ENCODE data around the gene SBK3. TPM values are rescaled to one million over a fixed set of nuclear protein-coding genes. Genes with fewer than 3 reads are reported as not detected.

The SBK3 gene
- total RNA-seq, 6 experiments from 2014 or later, result 0.33 to 0.56 TPM; not detected in 4

- Histone ChIP-seq H3K9me3 (no peaks in the 10 kb centered on the region), H3K4me1 (no peaks in the 10 kb centered on the region), H3K4me3 (no peak overlapping the region), H3K36me3 (no peaks in the 10 kb centered on the region), H3K27me3 (no peaks in the 10 kb centered on the region), H3K27ac (no peak overlapping the region)
- ATAC-seq (no peak), DNase-seq (no peak)
- intact Hi-C loops (cut with DNase I), result no loop called here
- TF ChIP-seq POLR2A (IDR thresholded peaks at IDR 0.05), result no peak
Observed at GRCh38 chr19:55567708-55568328, 22.5 kb upstream of the SBK3 start.

DNA sequence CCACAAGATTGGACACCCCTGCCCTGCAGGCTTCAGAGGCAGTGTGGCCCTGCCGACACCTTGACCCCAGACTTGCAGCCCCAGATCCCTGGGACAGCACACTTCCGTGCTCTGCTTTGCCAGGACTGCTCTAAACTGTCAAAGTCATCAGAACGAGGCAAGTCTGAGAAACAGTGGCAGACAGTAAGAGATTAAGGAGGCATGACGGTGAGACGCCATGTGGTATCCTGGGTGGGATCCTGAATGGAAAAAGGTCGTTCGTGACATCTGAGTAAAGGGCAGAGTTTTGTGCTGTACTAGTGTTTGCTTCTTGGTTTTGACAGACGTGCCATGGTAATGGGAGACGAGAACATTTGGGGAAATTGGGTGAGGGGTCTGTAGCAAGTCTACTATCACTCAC is 21.5 kb upstream of the SBK3 start:
- ATAC-seq, result no peak
- DNase-seq, result no peak
- Histone ChIP-seq H3K9me3 (no peaks in the 10 kb centered on the region), H3K27ac (no peak overlapping the region), H3K4me3 (no peak overlapping the region), H3K27me3 (no peaks in the 10 kb centered on the region), H3K36me3 (no peaks in the 10 kb centered on the region), H3K4me1 (no peaks in the 10 kb centered on the region)
- TF ChIP-seq, protein P1, sequence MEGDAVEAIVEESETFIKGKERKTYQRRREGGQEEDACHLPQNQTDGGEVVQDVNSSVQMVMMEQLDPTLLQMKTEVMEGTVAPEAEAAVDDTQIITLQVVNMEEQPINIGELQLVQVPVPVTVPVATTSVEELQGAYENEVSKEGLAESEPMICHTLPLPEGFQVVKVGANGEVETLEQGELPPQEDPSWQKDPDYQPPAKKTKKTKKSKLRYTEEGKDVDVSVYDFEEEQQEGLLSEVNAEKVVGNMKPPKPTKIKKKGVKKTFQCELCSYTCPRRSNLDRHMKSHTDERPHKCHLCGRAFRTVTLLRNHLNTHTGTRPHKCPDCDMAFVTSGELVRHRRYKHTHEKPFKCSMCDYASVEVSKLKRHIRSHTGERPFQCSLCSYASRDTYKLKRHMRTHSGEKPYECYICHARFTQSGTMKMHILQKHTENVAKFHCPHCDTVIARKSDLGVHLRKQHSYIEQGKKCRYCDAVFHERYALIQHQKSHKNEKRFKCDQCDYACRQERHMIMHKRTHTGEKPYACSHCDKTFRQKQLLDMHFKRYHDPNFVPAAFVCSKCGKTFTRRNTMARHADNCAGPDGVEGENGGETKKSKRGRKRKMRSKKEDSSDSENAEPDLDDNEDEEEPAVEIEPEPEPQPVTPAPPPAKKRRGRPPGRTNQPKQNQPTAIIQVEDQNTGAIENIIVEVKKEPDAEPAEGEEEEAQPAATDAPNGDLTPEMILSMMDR (IDR thresholded peaks at IDR 0.05), result no peak
- no peak for TF ChIP-seq POLR2A (IDR thresholded peaks at IDR 0.05)
- 32% methylated on average over 8 of the region's 9 CpGs for WGBS (ENCODE audit: insufficient coverage, low coverage, low lambda C conversion rate, missing lambda C conversion rate)
- intact Hi-C loops (cut with DNase I), result no loop called here

GRCh38 chr19:55563261-55563690 is 17.9 kb upstream of the SBK3 start:
- WGBS (ENCODE audit: insufficient coverage, low coverage, low lambda C conversion rate, missing lambda C conversion rate), result 50% methylated on average over 8 of the region's 12 CpGs
- Histone ChIP-seq H3K36me3 (no peaks in the 10 kb centered on the region), H3K9me3 (no peaks in the 10 kb centered on the region), H3K4me1 (no peaks in the 10 kb centered on the region), H3K27ac (no peak overlapping the region), H3K27me3 (no peaks in the 10 kb centered on the region), H3K4me3 (no peak overlapping the region)
- ATAC-seq (peak in 1 of 4 donors; percentile 40), DNase-seq (no peak)
- TF ChIP-seq, protein P1 (IDR thresholded peaks at IDR 0.05), result no peak
- TF ChIP-seq POLR2A (IDR thresholded peaks at IDR 0.05), result no peak
- intact Hi-C loops (cut with DNase I), result no loop called here

GRCh38 chr19:55559684-55560083 is 14.3 kb upstream of the SBK3 start:
- H3K36me3 ChIP-seq, result no peaks in the 10 kb centered on the region
- H3K27me3 ChIP-seq, result no peaks in the 10 kb centered on the region
- 60% methylated on average over 1 of the region's 9 CpGs for whole genome bisulfite sequencing (ENCODE audit: insufficient coverage, low coverage, low lambda C conversion rate, missing lambda C conversion rate)
- DNase-seq (no peak), ATAC-seq (no peak)
- H3K4me1 ChIP-seq, result no peaks in the 10 kb centered on the region
- no peaks in the 10 kb centered on the region for H3K9me3 ChIP-seq
- intact Hi-C loops (cut with DNase I), result no loop called here
- H3K27ac ChIP-seq, result no peak overlapping the region
- TF ChIP-seq, protein P1 (IDR thresholded peaks at IDR 0.05), result no peak
- TF ChIP-seq POLR2A (IDR thresholded peaks at IDR 0.05), result no peak
- H3K4me3 ChIP-seq, result no peak overlapping the region

GRCh38 chr19:55554741-55555152 is 9.4 kb upstream of the SBK3 start:
- 80% methylated on average over 1 of the region's 8 CpGs for whole genome bisulfite sequencing (ENCODE audit: insufficient coverage, low coverage, low lambda C conversion rate, missing lambda C conversion rate)
- ATAC-seq, result no peak
- H3K36me3 ChIP-seq, result no peaks in the 10 kb centered on the region
- H3K4me1 ChIP-seq, result peaks cover 0 to 5% (median 0%) of the 10 kb centered on the region in 4 donors
- no peak for DNase-seq
- intact Hi-C loops (cut with DNase I), result no loop called here
- peaks cover 0 to 6% of the 10 kb centered on the region in 2 donors for H3K27me3 ChIP-seq
- no peak overlapping the region for H3K27ac ChIP-seq
- no peak overlapping the region for H3K4me3 ChIP-seq
- TF ChIP-seq, protein P1 (IDR thresholded peaks at IDR 0.05), result no peak
- H3K9me3 ChIP-seq, result no peaks in the 10 kb centered on the region
